ENCODE data around the gene FRMPD2.
"Not testable (repeated sequence)": the region's sequence is repeated elsewhere in the genome, so short reads cannot be mapped to it uniquely, and the experiment has no call there.

FRMPD2 gene

DNA sequence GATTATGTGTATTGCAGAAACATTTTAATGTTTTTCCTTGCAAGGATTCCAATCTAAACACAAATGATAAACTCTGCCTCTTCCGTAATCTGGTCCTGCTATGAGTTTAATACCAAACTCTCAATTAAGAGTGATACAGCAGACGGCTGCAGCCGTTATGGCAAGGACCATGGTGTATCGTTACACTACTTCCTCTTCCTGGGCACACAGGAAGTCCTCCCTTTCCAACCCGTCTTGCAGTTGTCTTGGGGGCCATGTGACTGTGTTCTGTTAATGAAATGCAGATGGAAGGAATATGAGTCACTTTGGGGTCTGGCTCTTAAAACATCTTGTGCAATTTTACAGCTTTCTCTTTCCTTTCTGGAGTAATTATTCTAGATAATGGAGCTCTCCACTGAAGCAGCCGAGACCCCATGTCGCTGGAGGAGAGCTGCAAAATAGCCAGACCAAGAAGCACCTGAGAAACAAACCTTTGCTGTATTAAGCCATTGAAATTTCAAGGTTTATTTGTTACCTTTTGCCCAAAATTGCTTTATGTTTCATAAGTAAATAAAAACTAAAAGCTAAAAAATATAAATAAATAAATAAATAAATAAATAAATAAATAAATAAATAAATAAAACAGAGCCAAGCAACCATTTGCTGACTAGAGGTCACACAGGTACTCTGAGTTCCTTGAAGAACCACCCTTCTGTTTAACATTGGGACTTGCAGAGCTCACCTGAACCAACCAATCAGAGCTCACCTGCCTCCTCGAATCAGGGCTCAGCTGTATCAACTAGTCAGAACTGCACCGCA is 74.7 kb downstream of the FRMPD2 start:
- DNase-seq: no peak

DNA sequence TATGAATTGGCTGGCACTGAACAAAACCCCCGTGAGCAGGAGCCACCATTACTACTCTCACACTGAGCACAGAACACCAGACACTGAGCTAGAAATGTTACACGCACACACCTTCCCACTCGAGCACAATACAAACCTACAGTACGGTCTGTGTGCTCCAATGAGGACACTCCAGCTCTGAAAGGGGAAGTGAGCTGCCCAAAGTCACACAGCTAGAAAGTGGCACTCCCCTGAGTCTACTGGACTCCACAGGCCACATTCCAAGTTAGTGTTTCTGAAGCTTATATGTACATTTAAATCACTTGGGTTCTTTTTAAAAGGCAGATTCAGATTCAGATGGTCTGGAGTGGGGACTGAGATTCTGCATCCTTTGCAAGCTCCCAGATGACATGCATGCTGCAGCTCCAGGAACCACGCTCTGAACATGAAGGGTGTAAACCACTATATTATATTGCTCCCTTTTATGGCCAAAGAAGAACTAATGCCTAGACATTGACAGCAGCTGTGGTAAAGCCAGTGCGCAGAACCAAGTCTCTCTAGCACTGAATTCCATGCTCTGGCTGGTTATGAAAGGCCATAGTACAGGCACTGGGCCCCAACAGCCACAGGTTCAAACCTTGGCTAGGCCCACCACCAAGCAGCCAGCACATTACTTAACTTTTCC is 77.1 kb downstream of the FRMPD2 start:
- no peak for DNase-seq

DNA sequence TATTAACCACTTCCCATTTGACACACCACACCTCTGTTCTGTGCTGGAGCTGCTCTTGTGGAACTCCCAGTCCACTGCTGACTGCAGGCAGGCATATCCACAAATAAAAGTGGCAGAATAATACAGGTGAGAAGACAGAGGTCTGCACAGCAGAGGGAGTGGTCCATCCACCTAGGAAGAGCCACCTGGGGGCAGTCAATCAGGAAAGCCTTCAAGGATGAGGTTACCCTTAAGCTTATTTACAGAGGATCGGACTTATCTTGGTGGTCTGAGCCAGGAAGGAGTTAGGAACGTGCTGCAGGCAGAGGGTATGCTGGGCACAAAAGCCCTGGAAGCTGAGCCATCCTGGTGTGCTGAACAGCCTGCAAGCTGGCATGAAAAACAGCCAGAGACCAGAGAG is 78.7 kb downstream of the FRMPD2 start:
- no peak for DNase-seq

DNA sequence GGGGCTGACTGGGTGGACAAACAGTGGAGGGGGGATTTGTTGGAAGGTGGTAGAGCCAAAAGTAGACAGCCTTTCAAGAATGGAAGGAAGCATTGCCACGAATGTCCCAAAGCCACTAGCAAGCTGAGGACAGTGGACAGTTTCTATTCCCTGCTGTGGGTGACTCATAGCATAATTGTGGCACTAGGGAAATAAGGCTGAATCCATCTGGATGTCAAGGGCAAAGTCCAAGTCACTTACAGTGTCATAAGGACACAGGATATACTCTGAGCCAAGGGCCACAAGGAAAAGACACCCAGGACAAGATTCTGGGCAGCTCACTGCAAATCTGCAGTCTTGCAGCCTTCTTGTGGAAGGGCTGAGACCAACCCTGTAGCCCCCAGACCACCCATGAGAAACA is 79.7 kb downstream of the FRMPD2 start:
- DNase-seq: no peak

DNA sequence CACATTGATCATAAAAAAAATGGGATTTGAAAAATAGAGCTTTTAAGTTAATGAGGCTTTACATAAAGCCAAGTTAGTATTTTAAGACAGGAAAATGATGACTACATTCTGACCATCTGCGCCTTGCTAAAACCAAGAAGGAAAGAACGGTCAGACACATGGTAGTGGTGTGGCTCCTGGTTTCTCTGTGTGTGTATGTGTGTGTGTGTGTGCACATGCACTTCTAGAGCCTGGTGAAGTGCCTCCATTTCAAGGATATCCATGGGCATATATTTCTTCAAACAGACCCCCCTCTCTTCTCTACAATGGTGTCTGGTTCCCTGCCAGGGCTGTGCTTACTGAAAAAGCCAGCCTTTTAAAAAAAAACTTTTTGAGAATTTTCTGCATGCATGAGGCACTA is 80.9 kb downstream of the FRMPD2 start:
- DNase-seq: no peak

DNA sequence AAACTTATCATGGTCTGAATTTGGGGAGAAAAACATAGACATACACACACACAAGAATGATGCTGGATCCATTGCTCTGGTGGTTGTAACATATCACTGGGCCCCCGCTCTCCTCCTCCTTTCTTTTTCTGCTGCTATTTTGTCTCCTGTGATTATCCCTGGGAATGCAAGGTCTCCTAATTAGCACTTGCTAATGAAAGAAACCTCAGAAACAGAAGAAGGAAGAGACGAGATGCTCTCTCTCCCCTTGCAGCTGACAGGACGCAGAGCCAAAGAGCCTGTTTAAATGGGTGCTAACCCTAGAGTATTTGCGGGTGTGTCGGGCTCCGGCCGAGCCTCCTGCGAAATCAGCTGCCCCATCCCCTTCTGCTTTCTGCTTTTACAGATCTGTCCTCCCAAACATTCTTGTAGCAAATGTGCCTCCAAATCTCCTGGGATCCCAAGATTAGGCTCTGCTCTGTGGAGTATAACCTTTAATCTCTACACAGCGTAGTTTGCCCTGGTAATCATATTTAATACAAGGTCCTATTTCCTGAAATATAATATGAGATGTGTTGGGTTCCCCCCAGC is 81.5 kb downstream of the FRMPD2 start:
- DNase-seq: no peak

DNA sequence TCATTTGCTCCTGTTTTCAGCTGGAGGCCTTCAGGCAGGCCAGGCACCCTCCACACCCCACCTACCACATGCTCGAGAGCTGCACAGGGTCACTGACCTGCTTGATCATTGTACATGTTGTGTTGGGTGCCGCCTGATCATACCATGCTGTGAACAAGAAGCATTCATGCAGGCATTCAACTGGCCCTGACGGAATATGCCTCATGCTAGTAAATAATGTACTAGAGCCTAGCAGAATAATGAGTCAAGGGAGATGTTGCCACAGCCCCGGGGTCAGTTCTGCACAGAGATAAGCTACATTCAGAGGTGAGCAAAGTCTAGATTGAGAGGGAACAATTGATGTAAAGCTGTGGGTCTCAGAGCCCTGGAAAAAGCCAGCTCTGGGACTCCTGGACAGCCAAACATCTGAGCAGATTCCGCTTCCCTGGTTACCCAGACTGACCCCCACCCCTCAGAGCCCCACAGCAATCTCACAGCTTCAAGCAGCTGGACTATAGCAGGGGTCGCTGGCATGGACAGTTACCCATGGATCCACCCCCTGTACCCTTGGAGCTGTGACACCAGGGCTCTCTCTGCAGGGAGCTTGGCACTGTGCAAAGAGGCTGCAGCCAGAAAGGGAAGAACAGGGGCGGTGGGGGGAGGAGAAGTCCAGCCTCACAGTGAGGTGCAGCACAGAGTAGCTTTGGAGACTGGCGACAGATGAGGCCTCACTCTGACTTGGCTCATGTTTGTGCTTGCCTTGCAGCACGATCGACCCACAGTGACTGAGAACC is 86.6 kb downstream of the FRMPD2 start:
- DNase-seq: no peak

DNA sequence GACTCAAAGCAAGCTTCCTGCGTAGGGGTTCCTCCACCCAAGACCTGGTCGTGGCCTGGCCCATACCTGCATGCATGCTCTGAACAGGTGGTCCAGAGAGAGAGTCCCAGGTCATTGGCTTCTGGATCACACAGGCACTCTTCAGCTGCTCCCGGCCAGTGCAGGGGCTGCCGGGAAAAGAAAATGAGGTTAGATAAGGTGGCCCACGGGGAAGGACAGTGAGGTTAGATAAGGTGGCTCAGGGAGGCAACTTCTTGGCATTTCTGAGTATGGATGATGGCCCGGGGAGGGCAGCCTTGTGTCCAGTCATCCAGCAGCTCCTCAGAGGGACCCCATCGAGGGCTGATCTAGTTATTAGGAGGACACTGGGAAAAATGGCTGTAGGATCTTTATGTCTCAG is 87.4 kb downstream of the FRMPD2 start:
- no peak for DNase-seq

DNA sequence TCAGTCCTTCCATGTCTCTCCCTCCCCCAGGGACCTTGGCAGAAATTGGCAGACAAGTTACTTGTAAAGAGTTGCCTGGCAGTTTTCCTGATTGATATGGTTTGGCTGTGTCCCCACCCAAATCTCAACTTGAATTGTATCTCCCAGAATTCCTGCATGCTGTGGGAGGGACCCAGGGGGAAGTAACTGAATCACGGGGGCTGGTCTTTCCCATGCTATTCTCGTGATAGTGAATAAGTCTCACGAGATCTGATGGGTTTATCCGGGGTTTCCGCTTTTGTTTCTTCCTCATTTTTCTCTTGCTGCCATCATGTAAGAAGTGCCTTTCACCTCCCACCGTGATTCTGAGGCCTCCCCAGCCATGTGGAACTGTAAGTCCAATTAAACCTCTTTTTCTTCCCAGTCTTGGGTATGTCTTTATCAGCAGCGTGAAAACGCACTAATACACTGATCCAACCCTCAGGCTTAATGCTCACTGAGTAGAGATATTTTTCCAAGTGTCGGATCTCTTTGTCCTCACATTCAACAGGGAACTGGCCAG is 88.2 kb downstream of the FRMPD2 start:
- DNase-seq: not testable (repeated sequence)

DNA sequence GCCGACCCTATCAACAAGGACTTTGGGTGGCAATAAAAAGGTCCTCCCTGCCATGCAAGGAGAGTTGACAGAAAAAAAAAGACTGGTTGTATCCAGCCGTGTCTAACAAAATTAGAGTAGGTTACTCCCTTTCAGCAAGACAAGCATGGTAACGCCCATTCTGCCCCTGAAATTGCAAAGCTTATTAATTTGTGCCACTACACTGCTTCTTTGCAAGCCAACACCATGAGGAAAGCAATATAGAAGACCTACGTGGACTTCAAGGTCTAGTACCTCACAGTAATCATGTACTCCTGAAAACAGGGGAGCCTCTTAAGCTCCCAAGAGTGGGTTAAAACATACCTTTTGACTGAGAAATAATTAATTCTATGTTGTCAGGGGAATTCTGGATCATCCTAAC is 90.3 kb downstream of the FRMPD2 start:
- DNase-seq: no peak

DNA sequence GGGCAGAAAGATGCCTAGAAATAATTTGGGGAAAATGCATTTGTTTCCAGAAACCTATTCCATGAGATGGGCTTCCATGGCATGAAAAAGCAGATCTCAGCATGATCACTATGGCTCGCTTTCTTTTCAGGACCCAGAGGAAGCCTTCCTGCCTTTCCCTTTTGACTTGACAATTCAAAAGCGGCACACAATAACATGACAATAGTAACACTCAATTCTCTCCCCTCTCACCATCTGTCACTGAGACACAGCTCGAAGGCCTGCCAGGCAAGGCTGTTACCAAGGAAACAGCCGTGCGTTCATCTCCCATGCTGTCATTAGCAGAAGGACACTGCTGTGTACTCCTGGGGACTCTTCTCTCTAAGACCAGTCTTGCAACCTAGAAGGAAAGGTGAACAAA is 101.8 kb downstream of the FRMPD2 start:
- DNase-seq: peak; percentile 4

DNA sequence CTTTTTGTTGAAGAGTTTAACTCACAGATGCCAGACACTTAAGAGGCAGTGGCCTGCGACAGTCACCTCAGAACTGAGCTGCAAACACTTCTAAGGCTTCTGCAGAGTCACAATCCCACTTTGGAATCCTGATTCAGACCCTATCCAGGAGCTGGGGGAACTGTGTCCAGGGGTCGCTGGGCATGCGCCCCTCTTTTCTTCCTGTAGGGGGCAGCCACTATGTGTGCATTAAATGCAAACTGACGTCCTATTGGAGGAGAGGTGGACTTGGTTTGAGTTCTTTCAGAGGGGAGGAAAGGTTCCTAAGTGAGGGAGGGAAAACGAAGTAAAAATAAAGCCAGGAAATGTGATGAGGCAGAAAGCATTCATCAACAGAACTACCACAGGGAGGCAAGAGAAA is 113.8 kb downstream of the FRMPD2 start:
- not testable (repeated sequence) for DNase-seq

DNA sequence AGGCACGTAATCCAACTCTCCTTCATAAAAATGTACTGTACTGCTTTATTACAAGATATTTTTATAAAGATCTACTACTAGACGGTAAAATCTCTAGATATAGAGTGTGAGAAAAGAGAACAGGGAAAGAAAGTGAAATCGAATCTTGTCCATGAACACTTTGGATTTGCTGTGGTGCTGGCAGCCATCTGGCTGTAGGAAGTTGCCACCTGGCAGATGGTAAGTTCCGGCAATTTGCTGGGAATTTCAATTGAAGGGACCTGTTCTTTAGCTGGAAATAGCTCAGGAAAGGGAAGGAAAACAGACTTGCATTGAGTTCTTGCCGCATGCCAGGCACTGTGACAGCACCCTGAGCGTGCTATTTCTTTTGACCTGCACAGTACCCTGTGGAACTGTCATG is 114.3 kb downstream of the FRMPD2 start:
- not testable (repeated sequence) for DNase-seq

DNA sequence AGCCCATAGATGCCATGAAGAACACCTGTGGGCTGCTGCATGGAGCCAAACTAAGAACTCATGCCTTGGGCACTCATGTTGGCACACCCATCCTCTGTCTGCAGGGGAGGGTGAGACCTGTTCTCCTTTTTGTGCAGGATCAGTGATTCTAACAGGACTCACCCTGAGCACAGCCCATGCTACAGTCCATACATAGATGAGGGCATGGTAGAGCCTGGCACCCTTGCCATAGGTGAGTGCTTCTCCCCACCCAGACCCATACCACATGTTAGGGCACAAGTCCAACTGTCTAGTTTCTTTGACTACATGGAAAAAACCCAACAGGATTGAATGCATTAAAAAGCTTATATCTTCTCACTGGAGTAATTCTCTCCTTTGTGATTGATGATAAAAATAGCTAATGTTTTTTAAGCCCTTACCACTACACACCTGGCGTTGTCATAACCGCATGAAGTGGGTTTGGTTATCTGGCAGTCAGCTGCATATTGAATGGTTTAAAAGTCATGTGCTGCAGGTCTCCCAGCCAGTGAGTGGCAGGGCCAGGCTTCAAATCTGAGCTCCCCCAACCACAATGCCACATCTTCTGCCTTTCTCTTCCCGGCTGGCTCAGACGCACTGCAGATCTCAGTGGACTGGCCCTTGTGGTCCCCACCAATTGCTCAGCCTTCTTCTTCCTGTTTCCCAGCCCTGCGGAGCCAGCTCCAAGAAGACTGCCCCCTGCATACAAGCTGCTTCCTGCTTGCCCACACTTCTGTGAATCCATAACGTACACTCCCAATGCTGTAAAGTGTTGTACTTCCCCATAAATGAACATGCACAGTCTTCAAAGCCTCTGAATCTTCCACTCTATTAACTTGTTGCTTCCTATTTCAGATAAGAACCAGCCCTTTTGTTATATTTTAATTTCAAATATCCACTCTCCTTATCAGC is 120.0 kb downstream of the FRMPD2 start:
- not testable (repeated sequence) for DNase-seq

DNA sequence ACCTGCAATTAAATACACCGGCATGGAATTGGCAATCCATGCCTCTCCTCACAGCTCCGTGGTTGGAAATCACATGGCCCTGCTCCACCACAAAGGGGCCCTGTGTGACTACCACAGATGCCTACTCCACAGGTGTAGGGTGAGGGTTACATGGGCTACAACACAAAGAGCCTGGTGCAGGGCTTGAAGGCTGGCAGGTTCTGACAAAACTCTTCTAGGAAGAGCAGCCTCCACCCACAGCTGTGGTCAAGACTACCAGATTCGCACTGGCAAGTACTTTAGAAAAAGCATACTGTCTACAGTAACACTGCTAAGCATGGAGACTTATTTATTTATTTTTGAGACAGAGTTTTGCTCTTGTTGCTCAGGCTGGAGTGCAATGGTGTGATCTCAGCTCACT is 126.9 kb downstream of the FRMPD2 start:
- not testable (repeated sequence) for DNase-seq

DNA sequence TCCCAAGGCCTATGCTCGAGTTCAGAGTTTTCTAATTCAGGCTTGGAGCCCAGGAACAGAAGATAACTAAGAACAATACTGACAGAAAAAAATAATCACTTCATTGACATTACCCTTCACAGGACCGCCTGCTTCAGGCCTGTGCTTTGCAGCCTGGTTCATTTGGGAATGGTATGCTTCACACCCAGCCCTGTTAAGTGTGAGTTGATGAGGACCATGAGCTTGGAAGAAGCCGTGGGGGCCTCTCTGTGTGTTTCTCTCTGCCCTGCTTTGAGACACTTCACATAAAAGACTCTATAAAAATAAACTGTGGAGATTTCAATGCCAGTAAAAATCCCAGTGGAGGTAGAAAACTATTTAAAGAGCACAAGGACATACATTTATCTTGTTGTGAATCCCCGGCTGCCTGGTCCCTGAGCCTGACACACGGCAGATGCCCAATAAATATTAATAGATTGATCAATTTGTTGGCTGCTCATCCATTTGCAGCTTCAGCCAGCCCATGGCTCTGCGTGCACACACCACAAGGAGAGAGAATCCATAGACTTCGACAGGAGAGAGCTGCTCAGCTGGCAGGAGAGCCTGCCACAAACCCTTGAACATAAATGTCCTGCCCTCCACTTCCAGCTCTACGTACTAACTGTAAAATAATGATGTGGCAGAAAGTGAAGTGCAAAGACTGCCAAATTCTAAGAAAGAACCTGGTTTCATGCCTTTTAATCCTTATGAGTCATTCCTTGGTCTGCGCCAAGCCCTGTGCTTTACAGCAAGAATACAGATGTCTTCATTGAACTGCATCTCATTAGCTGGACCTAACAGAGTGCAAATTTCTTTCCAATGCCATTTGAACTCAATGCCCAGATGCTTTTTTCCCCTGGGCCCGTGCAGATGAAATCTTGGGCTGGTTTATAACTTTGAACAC is 130.5 kb downstream of the FRMPD2 start:
- DNase-seq: not testable (repeated sequence)

DNA sequence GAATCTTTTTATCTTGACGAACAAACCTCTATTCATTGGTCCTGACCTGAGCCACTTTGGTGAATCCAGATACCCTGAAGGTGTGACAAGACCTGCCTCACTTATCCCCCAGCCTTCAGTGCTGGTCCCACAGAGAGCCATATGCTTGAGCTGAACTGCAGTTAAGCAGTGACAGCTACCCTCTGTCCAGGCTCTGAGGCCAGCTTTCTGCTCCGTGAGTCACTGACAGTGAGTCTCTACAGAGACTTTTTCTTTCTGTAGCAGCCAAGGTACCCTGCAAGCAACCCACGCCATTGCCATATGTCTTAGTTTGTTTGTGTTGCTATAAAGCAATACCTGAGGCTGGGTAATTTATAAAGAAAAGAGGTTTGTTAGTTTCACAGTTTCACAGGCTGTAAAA is 133.5 kb downstream of the FRMPD2 start:
- DNase-seq: not testable (repeated sequence)

DNA sequence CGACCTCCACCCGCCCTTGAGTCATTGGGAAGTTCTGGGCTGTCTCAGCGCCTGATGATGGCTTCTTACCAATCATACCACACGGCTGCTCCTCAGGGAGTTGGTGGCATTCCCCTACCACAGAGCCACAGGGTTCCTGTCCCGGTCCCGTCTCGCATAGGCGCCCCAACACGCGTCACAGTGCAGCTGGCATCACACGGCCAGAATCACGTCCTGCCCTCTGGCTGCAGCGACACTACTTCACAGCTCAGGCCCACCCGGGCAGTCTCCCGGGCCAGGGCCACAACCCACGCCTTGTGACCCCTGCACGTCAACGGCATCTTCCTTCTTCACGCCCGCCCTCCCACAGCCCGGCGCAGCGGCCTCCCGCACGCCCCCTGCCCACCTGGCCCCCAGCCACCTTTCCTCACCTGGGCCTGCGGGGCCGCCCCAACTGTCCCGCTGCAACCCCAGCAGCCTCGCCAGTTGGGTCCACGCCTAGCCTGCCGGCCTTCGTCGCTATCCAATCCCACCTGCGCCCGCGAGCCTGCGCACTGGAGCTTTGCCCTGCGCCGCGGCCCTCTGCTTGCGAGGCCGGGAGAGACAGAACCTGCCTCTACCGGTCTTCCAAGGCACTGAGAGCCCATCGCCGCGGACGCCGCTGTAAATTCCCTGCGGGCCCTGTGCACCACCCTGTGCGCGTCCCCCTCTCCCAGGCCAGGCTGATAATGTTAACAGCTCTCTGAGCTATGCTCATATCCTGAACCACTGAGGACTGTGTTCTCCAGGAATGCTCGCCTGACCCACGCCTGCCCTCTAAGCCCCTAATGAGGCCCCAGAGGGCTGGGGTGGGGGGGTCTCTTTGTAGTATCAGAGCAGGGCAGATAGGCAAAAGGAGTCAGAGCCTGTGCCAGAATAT is 134.3 kb downstream of the FRMPD2 start:
- DNase-seq: not testable (repeated sequence)

DNA sequence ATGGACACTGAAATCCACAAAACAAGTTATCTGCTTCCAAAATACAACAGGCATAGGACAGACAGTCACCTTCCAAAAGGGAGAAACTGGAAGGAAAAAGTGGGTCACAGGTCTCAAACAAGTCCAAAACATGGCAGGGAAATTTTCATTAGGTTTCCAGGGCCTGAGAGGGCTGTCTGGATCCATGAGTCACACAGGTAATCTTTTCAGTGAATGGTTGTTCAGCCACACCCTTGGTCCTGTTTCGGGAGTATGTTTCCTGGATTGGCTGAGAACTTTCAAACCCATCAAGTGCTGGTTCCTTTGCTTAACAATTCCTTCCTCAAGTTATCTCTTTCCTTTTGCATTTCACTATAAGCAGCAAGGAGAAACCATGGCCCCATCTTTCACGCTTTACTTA is 145.5 kb downstream of the FRMPD2 start:
- not testable (repeated sequence) for DNase-seq

DNA sequence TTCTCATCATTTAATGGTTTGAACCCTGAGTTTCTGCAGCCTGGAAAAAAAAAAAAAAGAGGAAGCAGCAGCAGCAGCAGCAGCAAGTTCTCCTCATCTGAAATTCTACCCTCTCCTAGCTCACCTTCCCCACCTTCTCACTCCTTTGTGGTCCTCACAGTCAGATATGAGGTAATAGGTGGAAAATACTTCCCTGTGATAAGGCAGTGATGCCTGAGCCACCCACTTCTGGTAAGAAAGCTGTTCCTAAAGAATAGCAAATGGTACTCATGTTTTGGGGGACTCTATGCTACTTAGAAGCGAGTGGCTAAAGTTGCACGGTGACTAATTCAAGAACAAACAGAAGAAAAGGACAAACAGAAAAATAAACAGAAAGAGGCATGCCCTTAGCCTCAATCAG is 148.2 kb downstream of the FRMPD2 start:
- DNase-seq: not testable (repeated sequence)
